GM23338 (cell line): Measurements from ENCODE around the gene PPP1R14B. TPM values are rescaled to one million over a fixed set of nuclear protein-coding genes. Genes with fewer than 3 reads are reported as not detected.

Experiments used
- ATAC-seq: fragments of 200-7000 bp; cut with Tn5 transposase; 3 replicates; pipeline ENCODE4 v1.9.1; 2020
- DNase-seq: peaks from one replicate; pipeline ENCODE4 v3.0.0-alpha.2; 2015; ENCODE audit warnings: low spot score
- H2AFZ ChIP-seq: fragments of 200-600 bp; sonication (generic); 2 replicates; pipeline ENCODE4 v1.8.0; 2016; ENCODE audit warnings: antibody characterized with exemption, mild to moderate bottlenecking, moderate library complexity
- H3F3A ChIP-seq: fragments of 200-600 bp; sonication (generic); replicated peaks from 2 replicates; pipeline ENCODE4 v1.8.0; 2017; ENCODE audit warnings: antibody characterized with exemption, mixed run types, low read depth
- H3K27ac ChIP-seq: fragments of 200-600 bp; sonication (generic); 2 replicates; pipeline ENCODE4 v1.6.1; 2016; ENCODE audit warnings: low read depth
- H3K27me3 ChIP-seq: fragments of 200-600 bp; sonication (generic); 2 replicates; pipeline ENCODE4 v1.8.0; 2016; ENCODE audit warnings: mild to moderate bottlenecking, mixed run types, moderate library complexity; ENCODE audit not compliant: insufficient read depth
- H3K36me3 ChIP-seq: fragments of 200-600 bp; sonication (generic); 2 replicates; pipeline ENCODE4 v1.8.0; 2016; ENCODE audit warnings: mild to moderate bottlenecking; ENCODE audit not compliant: insufficient read depth
- H3K4me1 ChIP-seq: fragments of 200-600 bp; sonication (generic); 2 replicates; pipeline ENCODE4 v1.8.0; 2016; ENCODE audit warnings: mild to moderate bottlenecking, moderate library complexity; ENCODE audit not compliant: insufficient read depth
- H3K4me2 ChIP-seq: fragments of 200-600 bp; sonication (generic); 2 replicates; pipeline ENCODE4 v1.7.1; 2017; ENCODE audit warnings: mixed run types
- H3K4me3 ChIP-seq: fragments of 200-600 bp; sonication (generic); 2 replicates; pipeline ENCODE4 v1.6.1; 2016; ENCODE audit warnings: mixed run types
- H3K79me2 ChIP-seq: fragments of 200-600 bp; sonication (generic); replicated peaks from 2 replicates; pipeline ENCODE4 v1.8.0; 2017; ENCODE audit warnings: mild to moderate bottlenecking; ENCODE audit not compliant: insufficient read depth
- H3K9me2 ChIP-seq: fragments of 200-600 bp; sonication (generic); 2 replicates; pipeline ENCODE4 v1.8.0; 2017; ENCODE audit not compliant: insufficient read depth
- H4K20me1 ChIP-seq: fragments of 200-600 bp; sonication (generic); replicated peaks from 2 replicates; pipeline ENCODE4 v1.8.0; 2017; ENCODE audit warnings: mild to moderate bottlenecking; ENCODE audit not compliant: insufficient read depth
- H3K27ac Mint-ChIP-seq: 2 replicates; pipeline ENCODE4 v1.8.0; 2020; ENCODE audit warnings: inconsistent platforms, mild to moderate bottlenecking, moderate library complexity, mixed read lengths
- H3K27me3 Mint-ChIP-seq: 3 replicates; pipeline ENCODE4 v1.8.0; 2022; ENCODE audit warnings: low read depth, mild to moderate bottlenecking, moderate library complexity, mixed read lengths, inconsistent platforms; ENCODE audit not compliant: insufficient read depth, poor library complexity
- H3K36me3 Mint-ChIP-seq: 3 replicates; pipeline ENCODE4 v1.8.0; 2021; ENCODE audit warnings: low read depth, mild to moderate bottlenecking, inconsistent platforms, moderate library complexity, mixed read lengths
- H3K4me1 Mint-ChIP-seq: 3 replicates; pipeline ENCODE4 v1.8.0; 2020; ENCODE audit warnings: mild to moderate bottlenecking, inconsistent platforms, mixed read lengths
- H3K4me3 Mint-ChIP-seq: 3 replicates; pipeline ENCODE4 v1.8.0; 2021; ENCODE audit warnings: moderate library complexity, mild to moderate bottlenecking, inconsistent platforms, mixed read lengths
- H3K9me3 Mint-ChIP-seq: 3 replicates; pipeline ENCODE4 v1.8.0; 2020; ENCODE audit warnings: moderate library complexity, mild to moderate bottlenecking, inconsistent platforms, mixed read lengths
- STAT1 ChIP-seq: IDR thresholded peaks from one replicate; pipeline ENCODE4 v1.6.1; 2016; ENCODE audit warnings: antibody characterized with exemption; ENCODE audit not compliant: unreplicated experiment
- polyA plus RNA-seq: library from polyadenylated mRNA; unstranded; fragments of >200 nt; fragmentation: Nextera tagmentation; extraction: Ambion mirVana; gene quantifications from 2 replicates; pipeline ENCODE4 v1.2.1, GENCODE V29; 2016
- total RNA-seq: library from RNA; depleted of rRNA; stranded (reverse); fragments of >200 nt; shearing (Covaris generic); gene quantifications from 2 replicates; pipeline ENCODE4 v1.2.3, GENCODE V29; 2014
- TF ChIP-seq, protein P1 (sequence below): IDR thresholded peaks from one replicate; pipeline ENCODE4 v1.6.1; 2018; ENCODE audit warnings: antibody characterized with exemption; ENCODE audit not compliant: unreplicated experiment
- TF ChIP-seq, protein P2 (sequence below), 2 experiments: fragments of 200-600 bp in 1 of 2; sonication (generic) in 1 of 2; conservative IDR thresholded peaks; 2 replicates each; pipeline versions ENCODE4 v1.5.1 to v1.6.1; 2016 to 2017; ENCODE audit warnings: antibody characterized with exemption in 2 of 2, low read depth in 2 of 2, mild to moderate bottlenecking in 2 of 2, moderate library complexity in 1 of 2
- TF ChIP-seq, protein P3 (sequence below): fragments of 250-450 bp; sonication (Bioruptor Pico); IDR thresholded peaks from 2 replicates; pipeline ENCODE4 v1.5.0; 2020; ENCODE audit warnings: mild to moderate bottlenecking, moderate library complexity

The PPP1R14B gene
- total and polyA plus RNA-seq, 2 experiments from 2014 or later = 250 to 315 TPM

DNA sequence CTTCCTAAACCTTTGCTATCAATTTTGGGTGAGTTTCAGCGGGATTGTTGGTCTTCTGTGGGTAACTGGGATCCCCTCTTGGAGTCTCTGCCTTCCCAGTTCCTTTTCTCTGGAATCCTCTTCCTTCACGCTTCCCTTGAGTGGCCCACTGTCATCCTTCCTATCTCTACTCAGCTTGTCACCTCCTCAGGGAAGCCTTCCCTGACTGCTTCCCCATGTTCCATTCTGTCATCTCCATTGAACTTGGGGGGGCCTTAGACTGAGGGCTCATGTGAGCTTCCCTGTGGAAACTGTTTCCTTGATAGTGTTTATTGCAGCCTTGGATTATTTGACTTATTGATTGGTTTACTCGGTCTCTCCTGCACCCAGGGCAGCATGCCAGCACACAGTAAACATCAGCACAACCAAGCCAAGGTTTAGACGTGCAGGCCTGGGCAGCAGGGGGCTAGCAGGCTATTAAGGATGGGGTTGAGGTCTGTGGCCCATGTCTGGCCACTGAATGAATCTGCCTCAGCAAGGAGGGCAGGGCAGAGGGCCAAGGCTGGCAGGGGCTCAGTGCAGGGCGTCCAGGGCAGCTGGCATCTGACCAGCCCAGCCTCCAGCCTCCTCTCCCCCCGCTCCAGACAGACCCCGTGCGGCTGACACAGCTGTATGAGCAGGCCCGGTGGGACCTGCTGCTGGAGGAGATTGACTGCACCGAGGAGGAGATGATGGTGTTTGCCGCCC is 28.0 kb downstream of the PPP1R14B start:
- no peaks in the 10 kb centered on the region for H3K9me3 Mint-ChIP-seq
- H3K36me3 ChIP-seq = peaks cover 4% of the 10 kb centered on the region; the same call in 1 of the 2 replicates
- H3K4me1 Mint-ChIP-seq = peaks cover 4% of the 10 kb centered on the region; the same call in 1 of the 3 replicates
- H3K36me3 Mint-ChIP-seq = peaks cover 13% of the 10 kb centered on the region; the same call in 2 of the 3 replicates
- H3K27ac ChIP-seq = no peak overlapping the region
- no peak overlapping the region for H2AFZ ChIP-seq
- H3K4me2 ChIP-seq = no peak overlapping the region
- H3K4me3 ChIP-seq = no peak overlapping the region
- H4K20me1 ChIP-seq = no peaks in the 10 kb centered on the region
- H3F3A ChIP-seq = 0 out of 2 replicates have a peak, but pooled peaks cover 3% of the 10 kb centered on the region
- H3K4me1 ChIP-seq = no peaks in the 10 kb centered on the region
- TF ChIP-seq, protein P1, sequence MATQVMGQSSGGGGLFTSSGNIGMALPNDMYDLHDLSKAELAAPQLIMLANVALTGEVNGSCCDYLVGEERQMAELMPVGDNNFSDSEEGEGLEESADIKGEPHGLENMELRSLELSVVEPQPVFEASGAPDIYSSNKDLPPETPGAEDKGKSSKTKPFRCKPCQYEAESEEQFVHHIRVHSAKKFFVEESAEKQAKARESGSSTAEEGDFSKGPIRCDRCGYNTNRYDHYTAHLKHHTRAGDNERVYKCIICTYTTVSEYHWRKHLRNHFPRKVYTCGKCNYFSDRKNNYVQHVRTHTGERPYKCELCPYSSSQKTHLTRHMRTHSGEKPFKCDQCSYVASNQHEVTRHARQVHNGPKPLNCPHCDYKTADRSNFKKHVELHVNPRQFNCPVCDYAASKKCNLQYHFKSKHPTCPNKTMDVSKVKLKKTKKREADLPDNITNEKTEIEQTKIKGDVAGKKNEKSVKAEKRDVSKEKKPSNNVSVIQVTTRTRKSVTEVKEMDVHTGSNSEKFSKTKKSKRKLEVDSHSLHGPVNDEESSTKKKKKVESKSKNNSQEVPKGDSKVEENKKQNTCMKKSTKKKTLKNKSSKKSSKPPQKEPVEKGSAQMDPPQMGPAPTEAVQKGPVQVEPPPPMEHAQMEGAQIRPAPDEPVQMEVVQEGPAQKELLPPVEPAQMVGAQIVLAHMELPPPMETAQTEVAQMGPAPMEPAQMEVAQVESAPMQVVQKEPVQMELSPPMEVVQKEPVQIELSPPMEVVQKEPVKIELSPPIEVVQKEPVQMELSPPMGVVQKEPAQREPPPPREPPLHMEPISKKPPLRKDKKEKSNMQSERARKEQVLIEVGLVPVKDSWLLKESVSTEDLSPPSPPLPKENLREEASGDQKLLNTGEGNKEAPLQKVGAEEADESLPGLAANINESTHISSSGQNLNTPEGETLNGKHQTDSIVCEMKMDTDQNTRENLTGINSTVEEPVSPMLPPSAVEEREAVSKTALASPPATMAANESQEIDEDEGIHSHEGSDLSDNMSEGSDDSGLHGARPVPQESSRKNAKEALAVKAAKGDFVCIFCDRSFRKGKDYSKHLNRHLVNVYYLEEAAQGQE = no peak
- TF ChIP-seq, protein P2, sequence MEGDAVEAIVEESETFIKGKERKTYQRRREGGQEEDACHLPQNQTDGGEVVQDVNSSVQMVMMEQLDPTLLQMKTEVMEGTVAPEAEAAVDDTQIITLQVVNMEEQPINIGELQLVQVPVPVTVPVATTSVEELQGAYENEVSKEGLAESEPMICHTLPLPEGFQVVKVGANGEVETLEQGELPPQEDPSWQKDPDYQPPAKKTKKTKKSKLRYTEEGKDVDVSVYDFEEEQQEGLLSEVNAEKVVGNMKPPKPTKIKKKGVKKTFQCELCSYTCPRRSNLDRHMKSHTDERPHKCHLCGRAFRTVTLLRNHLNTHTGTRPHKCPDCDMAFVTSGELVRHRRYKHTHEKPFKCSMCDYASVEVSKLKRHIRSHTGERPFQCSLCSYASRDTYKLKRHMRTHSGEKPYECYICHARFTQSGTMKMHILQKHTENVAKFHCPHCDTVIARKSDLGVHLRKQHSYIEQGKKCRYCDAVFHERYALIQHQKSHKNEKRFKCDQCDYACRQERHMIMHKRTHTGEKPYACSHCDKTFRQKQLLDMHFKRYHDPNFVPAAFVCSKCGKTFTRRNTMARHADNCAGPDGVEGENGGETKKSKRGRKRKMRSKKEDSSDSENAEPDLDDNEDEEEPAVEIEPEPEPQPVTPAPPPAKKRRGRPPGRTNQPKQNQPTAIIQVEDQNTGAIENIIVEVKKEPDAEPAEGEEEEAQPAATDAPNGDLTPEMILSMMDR (conservative IDR thresholded peaks at IDR 0.05; ENCODE audit: low read depth in 2 of 2) = no peak
- TF ChIP-seq, protein P3, sequence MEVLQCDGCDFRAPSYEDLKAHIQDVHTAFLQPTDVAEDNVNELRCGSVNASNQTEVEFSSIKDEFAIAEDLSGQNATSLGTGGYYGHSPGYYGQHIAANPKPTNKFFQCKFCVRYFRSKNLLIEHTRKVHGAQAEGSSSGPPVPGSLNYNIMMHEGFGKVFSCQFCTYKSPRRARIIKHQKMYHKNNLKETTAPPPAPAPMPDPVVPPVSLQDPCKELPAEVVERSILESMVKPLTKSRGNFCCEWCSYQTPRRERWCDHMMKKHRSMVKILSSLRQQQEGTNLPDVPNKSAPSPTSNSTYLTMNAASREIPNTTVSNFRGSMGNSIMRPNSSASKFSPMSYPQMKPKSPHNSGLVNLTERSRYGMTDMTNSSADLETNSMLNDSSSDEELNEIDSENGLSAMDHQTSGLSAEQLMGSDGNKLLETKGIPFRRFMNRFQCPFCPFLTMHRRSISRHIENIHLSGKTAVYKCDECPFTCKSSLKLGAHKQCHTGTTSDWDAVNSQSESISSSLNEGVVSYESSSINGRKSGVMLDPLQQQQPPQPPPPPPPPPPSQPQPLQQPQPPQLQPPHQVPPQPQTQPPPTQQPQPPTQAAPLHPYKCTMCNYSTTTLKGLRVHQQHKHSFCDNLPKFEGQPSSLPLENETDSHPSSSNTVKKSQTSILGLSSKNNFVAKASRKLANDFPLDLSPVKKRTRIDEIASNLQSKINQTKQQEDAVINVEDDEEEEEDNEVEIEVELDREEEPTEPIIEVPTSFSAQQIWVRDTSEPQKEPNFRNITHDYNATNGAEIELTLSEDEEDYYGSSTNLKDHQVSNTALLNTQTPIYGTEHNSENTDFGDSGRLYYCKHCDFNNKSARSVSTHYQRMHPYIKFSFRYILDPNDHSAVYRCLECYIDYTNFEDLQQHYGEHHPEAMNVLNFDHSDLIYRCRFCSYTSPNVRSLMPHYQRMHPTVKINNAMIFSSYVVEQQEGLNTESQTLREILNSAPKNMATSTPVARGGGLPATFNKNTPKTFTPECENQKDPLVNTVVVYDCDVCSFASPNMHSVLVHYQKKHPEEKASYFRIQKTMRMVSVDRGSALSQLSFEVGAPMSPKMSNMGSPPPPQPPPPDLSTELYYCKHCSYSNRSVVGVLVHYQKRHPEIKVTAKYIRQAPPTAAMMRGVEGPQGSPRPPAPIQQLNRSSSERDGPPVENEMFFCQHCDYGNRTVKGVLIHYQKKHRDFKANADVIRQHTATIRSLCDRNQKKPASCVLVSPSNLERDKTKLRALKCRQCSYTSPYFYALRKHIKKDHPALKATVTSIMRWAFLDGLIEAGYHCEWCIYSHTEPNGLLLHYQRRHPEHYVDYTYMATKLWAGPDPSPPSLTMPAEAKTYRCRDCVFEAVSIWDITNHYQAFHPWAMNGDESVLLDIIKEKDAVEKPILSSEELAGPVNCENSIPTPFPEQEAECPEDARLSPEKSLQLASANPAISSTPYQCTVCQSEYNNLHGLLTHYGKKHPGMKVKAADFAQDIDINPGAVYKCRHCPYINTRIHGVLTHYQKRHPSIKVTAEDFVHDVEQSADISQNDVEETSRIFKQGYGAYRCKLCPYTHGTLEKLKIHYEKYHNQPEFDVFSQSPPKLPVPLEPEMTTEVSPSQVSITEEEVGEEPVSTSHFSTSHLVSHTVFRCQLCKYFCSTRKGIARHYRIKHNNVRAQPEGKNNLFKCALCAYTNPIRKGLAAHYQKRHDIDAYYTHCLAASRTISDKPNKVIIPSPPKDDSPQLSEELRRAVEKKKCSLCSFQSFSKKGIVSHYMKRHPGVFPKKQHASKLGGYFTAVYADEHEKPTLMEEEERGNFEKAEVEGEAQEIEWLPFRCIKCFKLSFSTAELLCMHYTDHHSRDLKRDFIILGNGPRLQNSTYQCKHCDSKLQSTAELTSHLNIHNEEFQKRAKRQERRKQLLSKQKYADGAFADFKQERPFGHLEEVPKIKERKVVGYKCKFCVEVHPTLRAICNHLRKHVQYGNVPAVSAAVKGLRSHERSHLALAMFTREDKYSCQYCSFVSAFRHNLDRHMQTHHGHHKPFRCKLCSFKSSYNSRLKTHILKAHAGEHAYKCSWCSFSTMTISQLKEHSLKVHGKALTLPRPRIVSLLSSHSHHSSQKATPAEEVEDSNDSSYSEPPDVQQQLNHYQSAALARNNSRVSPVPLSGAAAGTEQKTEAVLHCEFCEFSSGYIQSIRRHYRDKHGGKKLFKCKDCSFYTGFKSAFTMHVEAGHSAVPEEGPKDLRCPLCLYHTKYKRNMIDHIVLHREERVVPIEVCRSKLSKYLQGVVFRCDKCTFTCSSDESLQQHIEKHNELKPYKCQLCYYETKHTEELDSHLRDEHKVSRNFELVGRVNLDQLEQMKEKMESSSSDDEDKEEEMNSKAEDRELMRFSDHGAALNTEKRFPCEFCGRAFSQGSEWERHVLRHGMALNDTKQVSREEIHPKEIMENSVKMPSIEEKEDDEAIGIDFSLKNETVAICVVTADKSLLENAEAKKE = no peak
- TF ChIP-seq STAT1 = no peak
- H3K27ac Mint-ChIP-seq = no peak overlapping the region
- H3K27me3 ChIP-seq = no peaks in the 10 kb centered on the region
- DNase-seq (no peak), ATAC-seq (no peak)
- no peak overlapping the region for H3K4me3 Mint-ChIP-seq
- H3K9me2 ChIP-seq = no peaks in the 10 kb centered on the region
- no peaks in the 10 kb centered on the region for H3K79me2 ChIP-seq
- peaks cover 5% of the 10 kb centered on the region for H3K27me3 Mint-ChIP-seq
